Immature natural killer cell (primary cell): ENCODE data around the gene PARVA. TPM values are rescaled to one million over a fixed set of nuclear protein-coding genes. Genes with fewer than 3 reads are reported as not detected.

ENCODE experiments used
- DNase-seq, 3 donors: peaks; one replicate each; pipeline ENCODE4 v3.0.0; 2022; ENCODE audit warnings: mixed read lengths in 1 of 3
- H3K27ac Mint-ChIP-seq, 6 donors: one replicate each; pipeline ENCODE4 v1.8.0; 2020; ENCODE audit warnings: mixed read lengths in 6 of 6, mild to moderate bottlenecking in 5 of 6, inconsistent platforms in 4 of 6, moderate library complexity in 3 of 6
- H3K27me3 Mint-ChIP-seq, 3 donors: one replicate each; pipeline ENCODE4 v1.8.0; 2020 to 2021; ENCODE audit warnings: low read depth in 3 of 3, mild to moderate bottlenecking in 3 of 3, mixed read lengths in 3 of 3, moderate library complexity in 3 of 3, inconsistent platforms in 1 of 3
- H3K36me3 Mint-ChIP-seq, 3 donors: one replicate each; pipeline ENCODE4 v1.8.0; 2020; ENCODE audit warnings: mixed read lengths in 3 of 3, inconsistent platforms in 2 of 3, mild to moderate bottlenecking in 2 of 3
- H3K4me1 Mint-ChIP-seq, 2 donors: one replicate each; pipeline ENCODE4 v1.8.0; 2020; ENCODE audit warnings: inconsistent platforms in 2 of 2, mild to moderate bottlenecking in 2 of 2, mixed read lengths in 2 of 2, moderate library complexity in 1 of 2
- H3K4me3 Mint-ChIP-seq, 5 donors: one replicate each; pipeline ENCODE4 v1.8.0; 2020; ENCODE audit warnings: mild to moderate bottlenecking in 5 of 5, mixed read lengths in 5 of 5, inconsistent platforms in 3 of 5, moderate library complexity in 3 of 5
- H3K9me3 Mint-ChIP-seq, 6 donors: one replicate each; pipeline ENCODE4 v1.8.0; 2020; ENCODE audit warnings: mild to moderate bottlenecking in 6 of 6, mixed read lengths in 6 of 6, inconsistent platforms in 4 of 6, moderate library complexity in 3 of 6
- polyA plus RNA-seq, 3 donors: library from polyadenylated mRNA; unstranded; fragments of 300-500 nt; fragmentation: Illumina TruSeq; gene quantifications; one replicate each; pipeline ENCODE4 v1.2.3, GENCODE V29; 2021

PARVA gene
- polyA plus RNA-seq, 3 donors from 2014 or later, result not detected

- Mint-ChIP-seq H3K4me1 (no peaks in the 10 kb centered on the region), H3K9me3 (no peaks in the 10 kb centered on the region), H3K27me3 (peaks cover 2 to 13% (median 7%) of the 10 kb centered on the region in 3 donors), H3K36me3 (no peaks in the 10 kb centered on the region), H3K4me3 (no peak overlapping the region), H3K27ac (no peak overlapping the region)
- no peak for DNase-seq
Observed at GRCh38 chr11:12473381-12473780, 96.0 kb downstream of the PARVA start.

GRCh38 chr11:12474871-12475270 is 97.5 kb downstream of the PARVA start:
- DNase-seq, result no peak
- H3K27ac Mint-ChIP-seq, result no peak overlapping the region
- H3K4me1 Mint-ChIP-seq, result no peaks in the 10 kb centered on the region
- H3K9me3 Mint-ChIP-seq, result no peaks in the 10 kb centered on the region
- H3K27me3 Mint-ChIP-seq, result peaks cover 2 to 17% (median 7%) of the 10 kb centered on the region in 3 donors
- H3K4me3 Mint-ChIP-seq, result no peak overlapping the region
- H3K36me3 Mint-ChIP-seq, result no peaks in the 10 kb centered on the region

DNA sequence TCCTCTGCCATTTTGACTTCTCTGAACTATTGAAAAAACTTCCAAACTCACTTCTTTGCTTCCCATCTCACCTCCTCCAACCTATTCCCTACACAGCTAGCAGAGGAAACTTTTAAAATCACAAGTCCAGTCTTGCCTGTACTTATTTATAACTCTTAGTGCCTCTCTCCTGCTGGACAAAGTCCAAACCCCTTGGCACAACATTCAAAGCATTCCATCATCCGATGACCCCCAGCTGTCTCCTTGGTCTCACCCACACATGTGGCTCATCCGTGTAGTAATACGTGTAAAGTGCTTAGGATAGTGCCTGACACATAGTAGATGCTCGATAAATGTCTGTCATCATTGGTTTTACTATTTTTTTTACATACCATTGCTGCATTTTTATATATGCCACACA is 101.4 kb downstream of the PARVA start:
- H3K27ac Mint-ChIP-seq, result no peak overlapping the region
- H3K4me3 Mint-ChIP-seq, result no peak overlapping the region
- peaks cover 3 to 14% (median 10%) of the 10 kb centered on the region in 3 donors for H3K27me3 Mint-ChIP-seq
- no peaks in the 10 kb centered on the region for H3K4me1 Mint-ChIP-seq
- no peak for DNase-seq
- H3K36me3 Mint-ChIP-seq, result no peaks in the 10 kb centered on the region
- no peaks in the 10 kb centered on the region for H3K9me3 Mint-ChIP-seq

DNA sequence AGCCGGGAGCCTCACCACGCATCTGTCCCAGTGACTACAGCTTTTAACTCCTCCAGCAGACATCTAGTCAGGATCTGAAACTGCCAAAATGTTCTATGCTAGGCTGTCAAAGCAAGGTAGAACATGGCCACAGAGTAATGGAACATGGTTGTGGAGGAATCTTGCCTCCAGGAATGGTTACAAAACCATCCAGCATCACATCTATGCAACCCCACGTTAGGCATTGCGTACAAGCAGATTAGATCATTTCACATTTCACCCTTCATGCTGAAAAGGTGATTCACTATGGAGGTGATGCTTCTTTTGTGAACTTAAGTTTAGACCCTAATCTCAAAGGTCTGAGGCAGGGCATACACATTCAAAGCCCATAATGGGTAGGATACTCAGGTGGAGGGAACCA is 103.0 kb downstream of the PARVA start:
- H3K27ac Mint-ChIP-seq, result no peak overlapping the region
- H3K27me3 Mint-ChIP-seq, result peaks cover 3 to 10% (median 10%) of the 10 kb centered on the region in 3 donors
- H3K9me3 Mint-ChIP-seq, result no peaks in the 10 kb centered on the region
- no peaks in the 10 kb centered on the region for H3K4me1 Mint-ChIP-seq
- no peak overlapping the region for H3K4me3 Mint-ChIP-seq
- H3K36me3 Mint-ChIP-seq, result no peaks in the 10 kb centered on the region
- DNase-seq, result no peak

DNA sequence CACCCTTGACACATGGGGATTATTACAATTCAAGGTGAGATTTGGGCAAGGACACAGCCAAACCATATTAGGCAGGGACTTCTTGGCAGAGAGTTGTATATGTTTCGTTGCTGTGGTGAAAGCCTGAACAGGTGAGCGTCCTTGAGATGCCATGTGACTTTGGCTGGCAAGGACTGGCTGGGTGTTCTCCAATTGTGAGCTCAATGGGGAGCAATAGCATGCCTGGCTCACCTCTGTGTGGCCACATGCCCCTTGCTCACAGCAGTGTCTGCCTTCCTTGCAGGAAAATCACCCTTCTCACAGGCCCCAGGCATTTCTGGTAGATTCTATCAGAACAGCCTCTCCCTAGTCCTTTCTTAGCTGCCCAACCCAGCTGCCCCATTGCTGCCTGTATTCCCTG is 105.5 kb downstream of the PARVA start:
- H3K9me3 Mint-ChIP-seq, result peaks cover 0 to 2% (median 0%) of the 10 kb centered on the region in 6 donors
- DNase-seq, result no peak
- no peaks in the 10 kb centered on the region for H3K36me3 Mint-ChIP-seq
- H3K4me1 Mint-ChIP-seq, result no peaks in the 10 kb centered on the region
- peaks cover 3 to 13% (median 12%) of the 10 kb centered on the region in 3 donors for H3K27me3 Mint-ChIP-seq
- no peak overlapping the region for H3K4me3 Mint-ChIP-seq
- no peak overlapping the region for H3K27ac Mint-ChIP-seq

DNA sequence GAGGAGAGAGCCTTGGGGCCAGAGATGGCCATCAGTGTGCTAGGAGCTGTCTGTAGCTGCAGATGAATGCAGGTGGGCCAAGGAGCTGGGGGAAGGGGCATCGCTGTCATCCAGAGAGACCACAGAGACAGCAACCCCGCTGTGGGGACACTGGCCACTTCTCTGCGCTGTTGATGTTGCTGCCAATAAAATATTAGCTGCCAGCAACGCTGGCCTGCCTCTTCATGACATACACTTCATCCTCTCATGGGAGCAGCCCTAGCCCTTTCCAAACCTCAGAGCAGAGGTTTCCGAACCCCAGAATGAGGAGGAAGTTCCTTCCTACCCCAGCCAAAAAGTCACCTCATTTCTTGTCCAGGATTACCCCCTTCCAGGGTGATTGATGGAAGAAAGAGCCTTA is 106.2 kb downstream of the PARVA start:
- H3K27ac Mint-ChIP-seq, result no peak overlapping the region
- H3K4me3 Mint-ChIP-seq, result no peak overlapping the region
- H3K9me3 Mint-ChIP-seq, result peaks cover 1 to 5% (median 2%) of the 10 kb centered on the region in 6 donors
- H3K4me1 Mint-ChIP-seq, result no peaks in the 10 kb centered on the region
- no peaks in the 10 kb centered on the region for H3K36me3 Mint-ChIP-seq
- H3K27me3 Mint-ChIP-seq, result peaks cover 3 to 16% (median 11%) of the 10 kb centered on the region in 3 donors
- no peak for DNase-seq

- no peak overlapping the region for H3K4me3 Mint-ChIP-seq
- H3K27me3 Mint-ChIP-seq, result peaks cover 3 to 16% (median 6%) of the 10 kb centered on the region in 3 donors
- peaks cover 2 to 17% (median 8%) of the 10 kb centered on the region in 6 donors for H3K9me3 Mint-ChIP-seq
- H3K27ac Mint-ChIP-seq, result no peak overlapping the region
- DNase-seq, result no peak
- no peaks in the 10 kb centered on the region for H3K4me1 Mint-ChIP-seq
- peaks cover 0 to 6% (median 0%) of the 10 kb centered on the region in 3 donors for H3K36me3 Mint-ChIP-seq
Observed at GRCh38 chr11:12485328-12485727, 108.0 kb downstream of the PARVA start.

DNA sequence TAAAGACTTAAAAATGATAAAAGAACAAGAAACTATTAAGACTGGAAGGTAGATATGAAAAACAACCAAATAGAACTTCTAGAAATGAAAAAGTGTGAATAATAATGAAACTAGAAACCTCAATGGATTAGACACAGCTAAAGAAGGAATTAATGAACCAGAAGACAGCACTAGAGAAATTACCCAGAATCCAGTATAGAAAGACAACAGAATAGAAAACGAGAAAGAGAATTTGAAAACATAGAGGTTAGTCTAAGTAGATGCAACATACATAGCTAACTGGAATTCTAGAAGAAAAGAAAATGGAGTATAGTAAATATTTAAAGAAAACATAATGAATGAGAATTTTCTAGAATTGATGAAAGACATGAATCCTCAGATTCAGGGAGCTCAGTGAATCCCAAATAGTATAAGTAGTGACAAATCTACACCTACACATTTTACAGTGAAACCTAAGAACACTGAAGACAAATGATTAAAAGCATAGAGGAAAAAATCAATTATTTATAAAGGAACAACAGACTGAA is 111.9 kb downstream of the PARVA start:
- Mint-ChIP-seq H3K27me3 (peaks cover 2 to 8% (median 3%) of the 10 kb centered on the region in 3 donors), H3K36me3 (peaks cover 0 to 6% (median 0%) of the 10 kb centered on the region in 3 donors), H3K4me3 (no peak overlapping the region)

DNA sequence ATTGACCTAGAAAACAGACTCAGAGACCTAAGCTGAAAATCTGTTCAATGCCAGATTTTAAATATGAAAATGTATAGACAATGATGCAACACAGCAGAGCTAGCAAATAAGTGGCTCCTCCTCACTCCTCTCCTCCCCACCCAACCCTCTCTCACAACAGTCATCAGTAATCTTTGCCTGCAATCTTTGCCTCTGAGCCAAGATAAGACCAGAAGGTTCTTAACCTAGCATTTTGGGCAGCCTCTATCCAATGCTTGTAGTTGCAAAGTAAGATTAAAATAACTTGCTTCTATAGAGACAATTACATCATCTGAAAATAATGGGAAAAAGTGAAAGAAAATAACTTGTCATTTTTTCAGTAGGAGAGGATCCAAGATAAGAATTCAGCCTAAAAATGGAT is 117.3 kb downstream of the PARVA start:
- peaks cover 0 to under 1% (median 0%) of the 10 kb centered on the region in 3 donors for H3K36me3 Mint-ChIP-seq
- H3K9me3 Mint-ChIP-seq, result peaks cover 0 to 1% (median under 1%) of the 10 kb centered on the region in 6 donors
- H3K4me1 Mint-ChIP-seq, result no peaks in the 10 kb centered on the region
- no peak overlapping the region for H3K27ac Mint-ChIP-seq
- no peak for DNase-seq
- H3K27me3 Mint-ChIP-seq, result peaks cover 0 to 3% (median 2%) of the 10 kb centered on the region in 3 donors
- no peak overlapping the region for H3K4me3 Mint-ChIP-seq

More for the DNA sequence above, 111.9 kb downstream of the PARVA start:
- H3K9me3 Mint-ChIP-seq, result peaks cover 2 to 17% (median 8%) of the 10 kb centered on the region in 6 donors
- H3K27ac Mint-ChIP-seq, result no peak overlapping the region
- no peak for DNase-seq
- H3K4me1 Mint-ChIP-seq, result no peaks in the 10 kb centered on the region

DNA sequence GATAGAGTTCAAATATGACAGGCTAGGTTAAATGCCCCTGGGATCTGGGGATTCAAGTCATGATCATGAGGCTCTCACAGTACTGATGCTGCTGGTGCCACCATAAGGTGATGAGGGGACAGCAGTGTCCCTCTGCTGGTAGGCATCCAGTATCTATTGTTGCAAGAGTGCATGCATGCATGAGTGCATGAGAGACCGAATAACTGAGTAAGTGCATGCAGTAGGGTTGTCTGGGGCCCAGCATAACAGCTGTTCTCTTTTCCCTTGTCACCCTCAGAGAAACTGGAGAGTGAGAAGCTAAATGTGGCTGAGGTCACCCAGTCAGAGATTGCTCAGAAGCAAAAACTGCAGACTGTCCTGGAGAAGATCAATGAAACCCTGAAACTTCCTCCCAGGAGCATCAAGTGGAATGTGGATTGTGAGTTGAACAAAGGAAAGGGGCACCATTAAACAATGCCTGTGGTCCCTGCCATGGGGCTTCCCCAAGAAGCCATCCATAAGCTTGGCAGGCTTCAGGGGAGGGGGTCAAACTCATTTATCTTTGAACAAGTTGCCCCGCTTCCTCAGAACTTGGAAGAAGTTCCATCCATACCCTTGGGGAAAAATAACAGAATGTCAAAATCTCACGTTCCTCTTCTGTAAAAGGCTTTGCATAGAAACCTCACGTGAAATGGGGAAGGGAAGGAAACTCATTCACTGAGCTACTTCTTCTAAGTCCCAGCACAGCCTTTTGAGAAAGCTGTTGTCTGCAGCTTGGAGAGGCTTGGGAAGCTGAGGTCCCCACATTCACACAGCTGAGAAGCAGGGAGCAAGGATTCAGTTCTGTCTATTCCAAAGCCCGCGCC is 119.0 kb downstream of the PARVA start:
- DNase-seq, result no peak
- Mint-ChIP-seq H3K27ac (no peak overlapping the region), H3K36me3 (no peaks in the 10 kb centered on the region), H3K27me3 (peaks cover 0 to 3% (median 3%) of the 10 kb centered on the region in 3 donors), H3K4me3 (no peak overlapping the region), H3K4me1 (no peaks in the 10 kb centered on the region), H3K9me3 (no peaks in the 10 kb centered on the region)

GRCh38 chr11:12497431-12497830 is 120.1 kb downstream of the PARVA start:
- no peak overlapping the region for H3K4me3 Mint-ChIP-seq
- H3K4me1 Mint-ChIP-seq, result no peaks in the 10 kb centered on the region
- H3K36me3 Mint-ChIP-seq, result no peaks in the 10 kb centered on the region
- peaks cover 0 to 3% (median 3%) of the 10 kb centered on the region in 3 donors for H3K27me3 Mint-ChIP-seq
- no peak overlapping the region for H3K27ac Mint-ChIP-seq
- no peak for DNase-seq
- H3K9me3 Mint-ChIP-seq, result no peaks in the 10 kb centered on the region

- no peaks in the 10 kb centered on the region for H3K4me1 Mint-ChIP-seq
- H3K27me3 Mint-ChIP-seq, result peaks cover 2 to 5% (median 3%) of the 10 kb centered on the region in 3 donors
Observed at GRCh38 chr11:12499071-12499470, 121.7 kb downstream of the PARVA start.

GRCh38 chr11:12502046-12502445 is 124.7 kb downstream of the PARVA start:
- Mint-ChIP-seq H3K9me3 (peaks cover 0 to 5% (median 0%) of the 10 kb centered on the region in 6 donors), H3K36me3 (no peaks in the 10 kb centered on the region), H3K27me3 (peaks cover 0 to 5% (median 2%) of the 10 kb centered on the region in 3 donors), H3K4me1 (no peaks in the 10 kb centered on the region), H3K27ac (no peak overlapping the region), H3K4me3 (no peak overlapping the region)
- no peak for DNase-seq

More at GRCh38 chr11:12499071-12499470, 121.7 kb downstream of the PARVA start:
- Mint-ChIP-seq H3K9me3 (peaks cover 0 to 5% (median 0%) of the 10 kb centered on the region in 6 donors), H3K36me3 (no peaks in the 10 kb centered on the region), H3K4me3 (no peak overlapping the region), H3K27ac (no peak overlapping the region)
- DNase-seq, result no peak

DNA sequence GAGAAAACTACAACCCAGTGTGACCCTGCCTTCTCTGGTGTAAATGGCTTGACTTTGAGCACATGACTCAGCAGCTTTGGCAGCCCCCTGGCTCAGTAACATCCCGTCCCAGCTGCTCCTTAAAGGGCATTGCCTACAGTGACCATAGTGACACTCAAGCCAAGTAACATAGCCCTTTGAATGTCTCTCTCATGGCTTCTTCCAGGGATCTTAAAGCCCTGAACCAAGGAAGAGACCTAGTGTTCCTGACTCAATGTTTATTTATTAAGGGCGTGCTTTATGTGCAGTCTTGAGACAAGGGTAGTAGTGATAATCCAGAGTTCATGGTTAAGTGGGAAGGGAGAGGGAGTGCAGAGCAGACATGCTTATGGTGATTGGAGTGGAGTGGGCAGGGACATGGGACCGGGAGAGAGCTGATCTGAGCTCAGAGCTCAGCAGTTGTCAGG is 125.7 kb downstream of the PARVA start:
- Mint-ChIP-seq H3K4me1 (no peaks in the 10 kb centered on the region), H3K9me3 (peaks cover 0 to 5% (median 0%) of the 10 kb centered on the region in 6 donors), H3K27me3 (peaks cover 0 to 5% (median 4%) of the 10 kb centered on the region in 3 donors), H3K36me3 (no peaks in the 10 kb centered on the region), H3K4me3 (no peak overlapping the region), H3K27ac (no peak overlapping the region)
- DNase-seq, result no peak
